ENCODE measurements around the gene PGR. TPM values are rescaled to one million over a fixed set of nuclear protein-coding genes. Genes with fewer than 3 reads are reported as not detected.

PGR gene
- total RNA-seq, 4 donors from 2014 or later, result 1.9 to 7.0 (median 4.2) TPM

DNA sequence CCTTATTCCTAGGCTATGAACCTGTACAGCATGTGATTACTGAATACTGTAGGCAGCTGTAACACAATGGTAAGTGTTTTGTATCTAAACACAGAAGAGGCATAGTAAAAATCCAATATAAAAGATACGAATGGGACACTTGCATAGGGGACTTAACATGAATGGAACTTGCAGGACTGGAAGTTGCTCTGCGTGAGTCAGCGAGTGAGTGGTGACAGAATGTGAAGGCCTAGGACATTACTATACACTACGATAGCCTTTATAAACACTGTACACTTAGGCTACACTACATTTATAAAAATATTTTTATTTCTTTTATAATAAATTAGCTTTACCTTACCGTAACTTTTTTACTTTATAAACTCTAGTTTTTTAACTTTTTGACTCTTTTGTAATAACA, 81.1 kb downstream of the PGR start:
- TF ChIP-seq, protein P1, sequence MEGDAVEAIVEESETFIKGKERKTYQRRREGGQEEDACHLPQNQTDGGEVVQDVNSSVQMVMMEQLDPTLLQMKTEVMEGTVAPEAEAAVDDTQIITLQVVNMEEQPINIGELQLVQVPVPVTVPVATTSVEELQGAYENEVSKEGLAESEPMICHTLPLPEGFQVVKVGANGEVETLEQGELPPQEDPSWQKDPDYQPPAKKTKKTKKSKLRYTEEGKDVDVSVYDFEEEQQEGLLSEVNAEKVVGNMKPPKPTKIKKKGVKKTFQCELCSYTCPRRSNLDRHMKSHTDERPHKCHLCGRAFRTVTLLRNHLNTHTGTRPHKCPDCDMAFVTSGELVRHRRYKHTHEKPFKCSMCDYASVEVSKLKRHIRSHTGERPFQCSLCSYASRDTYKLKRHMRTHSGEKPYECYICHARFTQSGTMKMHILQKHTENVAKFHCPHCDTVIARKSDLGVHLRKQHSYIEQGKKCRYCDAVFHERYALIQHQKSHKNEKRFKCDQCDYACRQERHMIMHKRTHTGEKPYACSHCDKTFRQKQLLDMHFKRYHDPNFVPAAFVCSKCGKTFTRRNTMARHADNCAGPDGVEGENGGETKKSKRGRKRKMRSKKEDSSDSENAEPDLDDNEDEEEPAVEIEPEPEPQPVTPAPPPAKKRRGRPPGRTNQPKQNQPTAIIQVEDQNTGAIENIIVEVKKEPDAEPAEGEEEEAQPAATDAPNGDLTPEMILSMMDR (IDR thresholded peaks at IDR 0.05; ENCODE audit: low read depth), result no peak

DNA sequence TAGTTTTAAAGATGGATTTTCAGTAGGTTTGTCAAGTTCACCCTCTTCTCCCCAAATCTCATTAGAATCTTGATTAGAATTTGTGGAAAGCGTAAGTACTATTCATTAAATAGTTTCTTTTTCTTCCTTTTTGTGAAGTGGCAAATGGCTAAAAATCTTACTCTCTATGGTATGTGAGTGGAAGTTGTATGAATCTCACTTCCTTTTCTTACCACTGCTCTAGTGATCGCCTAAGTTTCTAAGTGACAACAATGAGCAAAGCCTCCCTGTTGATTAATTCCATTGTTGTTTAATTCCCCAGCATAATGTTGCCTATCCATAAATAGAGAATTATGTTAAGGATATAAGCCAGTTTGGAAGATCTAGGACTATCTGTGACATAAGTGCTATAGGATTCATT, 82.7 kb downstream of the PGR start:
- TF ChIP-seq, protein P1 (IDR thresholded peaks at IDR 0.05; ENCODE audit: low read depth), result no peak

DNA sequence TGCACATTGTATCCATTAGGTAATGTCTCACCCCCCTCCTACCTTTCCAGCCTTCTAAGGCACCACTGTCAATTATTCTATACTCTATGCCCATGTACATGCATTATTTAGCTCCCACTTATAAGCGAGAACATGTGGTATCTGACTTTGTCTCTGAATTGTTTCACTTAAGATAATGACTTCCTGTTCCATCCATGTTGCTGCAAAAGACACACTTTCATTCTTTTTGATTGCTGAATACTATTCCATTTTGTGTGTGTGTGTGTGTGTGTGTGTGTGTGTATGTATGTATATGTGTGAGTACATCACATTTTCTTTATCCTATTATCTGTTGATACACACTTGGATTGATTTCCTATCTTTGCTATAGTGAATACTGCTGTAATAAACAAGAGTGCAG, 84.2 kb downstream of the PGR start:
- TF ChIP-seq, protein P1 (IDR thresholded peaks at IDR 0.05; ENCODE audit: low read depth), result no peak

DNA sequence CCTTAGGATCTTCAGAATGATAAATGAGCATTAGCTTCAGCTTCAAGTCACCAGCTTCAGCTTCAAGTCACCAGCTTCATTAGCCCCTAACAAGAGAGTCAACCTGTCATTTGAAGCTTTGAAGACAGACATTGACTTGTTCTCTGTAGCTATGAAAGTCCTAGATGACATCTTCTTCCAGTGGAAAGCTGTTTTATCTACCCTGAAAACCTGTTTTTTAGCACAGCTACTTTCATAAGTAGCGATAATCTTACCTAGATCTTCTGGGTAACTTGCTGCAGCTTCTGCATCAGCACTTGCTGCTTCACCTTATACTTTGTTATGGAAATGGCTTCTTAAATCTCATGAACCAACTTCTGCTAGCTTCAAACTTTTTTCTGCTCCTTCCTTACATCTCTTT, 85.7 kb downstream of the PGR start:
- TF ChIP-seq, protein P1 (IDR thresholded peaks at IDR 0.05; ENCODE audit: low read depth), result no peak

DNA sequence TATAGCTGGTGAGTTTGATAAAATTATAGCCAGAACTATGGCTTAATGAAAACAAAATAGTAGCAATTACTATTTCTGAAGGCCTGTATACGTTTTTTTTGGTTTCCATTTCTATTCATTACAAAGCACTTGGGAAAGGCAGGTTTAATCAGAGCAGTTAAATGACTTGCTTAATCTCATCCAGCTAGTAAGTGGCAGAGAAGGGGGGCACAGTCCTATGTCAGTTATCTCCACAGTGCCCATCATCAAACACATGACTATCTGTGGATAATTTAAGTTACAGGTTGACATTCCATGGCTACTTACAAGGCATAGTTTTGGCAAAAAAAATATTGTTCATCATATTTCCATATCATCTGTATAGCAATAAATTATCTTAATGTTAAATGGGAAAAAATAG, 93.7 kb downstream of the PGR start:
- TF ChIP-seq, protein P1 (IDR thresholded peaks at IDR 0.05; ENCODE audit: low read depth), result no peak

DNA sequence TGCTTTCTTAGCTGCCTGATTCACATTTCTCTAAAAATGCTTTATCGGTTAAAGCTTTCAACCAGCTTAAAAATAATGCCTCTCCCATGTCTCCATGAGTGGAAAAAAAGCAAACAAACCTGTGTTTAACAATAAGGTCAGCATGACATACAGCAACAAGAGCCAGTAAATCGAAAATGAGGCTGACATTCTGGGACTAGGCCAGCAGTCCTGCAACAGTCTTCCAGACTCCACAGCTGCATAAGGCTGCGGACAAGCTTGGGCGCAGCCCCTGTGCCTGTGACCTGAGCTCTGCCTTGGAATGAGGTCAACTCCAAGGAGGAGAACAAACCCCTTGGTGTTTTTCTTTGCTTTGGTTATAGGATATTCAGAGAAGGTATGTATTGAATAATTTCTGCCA, 95.5 kb downstream of the PGR start:
- TF ChIP-seq, protein P1 (IDR thresholded peaks at IDR 0.05; ENCODE audit: low read depth), result no peak

DNA sequence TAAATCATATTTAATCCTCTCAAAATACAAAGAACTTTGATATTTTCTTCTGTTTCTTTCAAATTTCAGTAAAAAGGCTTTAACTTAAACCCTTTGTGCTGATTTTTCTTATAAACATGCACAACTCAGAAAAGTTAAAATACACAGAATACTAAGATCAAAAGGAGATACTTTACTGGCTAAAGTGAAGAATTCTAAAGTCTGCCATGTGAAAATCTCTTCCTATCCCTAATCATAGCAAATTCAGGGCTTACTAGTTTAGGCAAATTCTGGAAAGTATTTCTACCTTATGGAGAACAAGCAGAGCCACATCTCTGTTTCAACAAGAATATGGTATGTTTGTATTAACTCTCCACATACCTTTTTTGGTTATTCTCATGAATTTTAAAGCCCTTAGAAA, 96.6 kb downstream of the PGR start:
- TF ChIP-seq, protein P1 (IDR thresholded peaks at IDR 0.05; ENCODE audit: low read depth), result no peak

All from subcutaneous adipose tissue (tissue), 4 donors.